GM21619 (cell line): Measurements from ENCODE around the gene SPAG9.

Experiments
- ATAC-seq: cut with Tn5 transposase; IDR thresholded peaks from one replicate; pipeline ENCODE4 v1.9.1; 2021; ENCODE audit not compliant: unreplicated experiment

SPAG9 gene, protein sequence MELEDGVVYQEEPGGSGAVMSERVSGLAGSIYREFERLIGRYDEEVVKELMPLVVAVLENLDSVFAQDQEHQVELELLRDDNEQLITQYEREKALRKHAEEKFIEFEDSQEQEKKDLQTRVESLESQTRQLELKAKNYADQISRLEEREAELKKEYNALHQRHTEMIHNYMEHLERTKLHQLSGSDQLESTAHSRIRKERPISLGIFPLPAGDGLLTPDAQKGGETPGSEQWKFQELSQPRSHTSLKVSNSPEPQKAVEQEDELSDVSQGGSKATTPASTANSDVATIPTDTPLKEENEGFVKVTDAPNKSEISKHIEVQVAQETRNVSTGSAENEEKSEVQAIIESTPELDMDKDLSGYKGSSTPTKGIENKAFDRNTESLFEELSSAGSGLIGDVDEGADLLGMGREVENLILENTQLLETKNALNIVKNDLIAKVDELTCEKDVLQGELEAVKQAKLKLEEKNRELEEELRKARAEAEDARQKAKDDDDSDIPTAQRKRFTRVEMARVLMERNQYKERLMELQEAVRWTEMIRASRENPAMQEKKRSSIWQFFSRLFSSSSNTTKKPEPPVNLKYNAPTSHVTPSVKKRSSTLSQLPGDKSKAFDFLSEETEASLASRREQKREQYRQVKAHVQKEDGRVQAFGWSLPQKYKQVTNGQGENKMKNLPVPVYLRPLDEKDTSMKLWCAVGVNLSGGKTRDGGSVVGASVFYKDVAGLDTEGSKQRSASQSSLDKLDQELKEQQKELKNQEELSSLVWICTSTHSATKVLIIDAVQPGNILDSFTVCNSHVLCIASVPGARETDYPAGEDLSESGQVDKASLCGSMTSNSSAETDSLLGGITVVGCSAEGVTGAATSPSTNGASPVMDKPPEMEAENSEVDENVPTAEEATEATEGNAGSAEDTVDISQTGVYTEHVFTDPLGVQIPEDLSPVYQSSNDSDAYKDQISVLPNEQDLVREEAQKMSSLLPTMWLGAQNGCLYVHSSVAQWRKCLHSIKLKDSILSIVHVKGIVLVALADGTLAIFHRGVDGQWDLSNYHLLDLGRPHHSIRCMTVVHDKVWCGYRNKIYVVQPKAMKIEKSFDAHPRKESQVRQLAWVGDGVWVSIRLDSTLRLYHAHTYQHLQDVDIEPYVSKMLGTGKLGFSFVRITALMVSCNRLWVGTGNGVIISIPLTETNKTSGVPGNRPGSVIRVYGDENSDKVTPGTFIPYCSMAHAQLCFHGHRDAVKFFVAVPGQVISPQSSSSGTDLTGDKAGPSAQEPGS (N-terminal part only)

DNA sequence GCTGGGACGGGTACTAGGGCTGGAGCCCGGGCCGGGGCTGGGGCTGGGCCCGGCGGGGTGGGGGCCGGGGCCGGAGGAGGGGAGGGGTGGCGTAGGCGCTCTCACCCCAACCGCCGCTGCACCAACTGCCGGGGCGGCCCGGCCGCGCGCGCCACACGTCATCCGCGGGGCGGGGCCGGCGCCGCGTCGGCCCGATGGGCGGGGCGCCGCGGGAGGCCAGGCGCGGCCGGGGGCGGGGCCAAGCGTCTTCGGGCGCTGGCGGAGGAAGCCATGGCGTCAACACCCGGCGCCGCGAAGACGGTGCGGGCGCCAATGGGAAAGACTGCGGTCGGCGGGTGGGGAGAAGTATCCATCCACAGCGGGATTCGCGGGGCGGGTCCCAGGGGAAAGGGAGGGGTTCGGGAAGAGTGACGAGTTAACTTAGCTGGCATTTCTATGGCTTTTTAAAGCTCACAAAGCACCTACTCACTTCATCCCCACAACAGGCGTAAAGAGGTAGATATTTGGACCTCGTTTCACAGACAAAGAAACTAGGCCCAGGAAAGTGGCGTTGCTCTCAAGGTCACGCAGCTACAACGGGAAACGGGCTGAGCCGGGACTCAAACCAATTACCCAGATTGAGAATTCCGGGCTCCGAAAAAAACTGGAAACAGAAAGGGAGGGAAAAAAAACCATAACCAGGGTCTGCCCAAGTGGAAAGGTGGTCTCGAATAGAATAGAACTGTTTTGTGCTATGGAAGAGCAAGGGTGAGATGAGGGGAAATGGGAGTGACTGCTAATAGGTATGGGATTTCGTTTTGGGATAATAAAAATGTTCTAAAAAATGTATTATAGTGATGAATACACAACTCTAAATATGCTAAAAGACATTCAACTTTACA lies at the start of gene SPAG9:
Gene SPAG9, minus strand, starts transcription at position 130 of the 881 bp plus-strand sequence. CDS start 212 bp downstream, outside the sequence.
- peak; percentile 66 for ATAC-seq

DNA sequence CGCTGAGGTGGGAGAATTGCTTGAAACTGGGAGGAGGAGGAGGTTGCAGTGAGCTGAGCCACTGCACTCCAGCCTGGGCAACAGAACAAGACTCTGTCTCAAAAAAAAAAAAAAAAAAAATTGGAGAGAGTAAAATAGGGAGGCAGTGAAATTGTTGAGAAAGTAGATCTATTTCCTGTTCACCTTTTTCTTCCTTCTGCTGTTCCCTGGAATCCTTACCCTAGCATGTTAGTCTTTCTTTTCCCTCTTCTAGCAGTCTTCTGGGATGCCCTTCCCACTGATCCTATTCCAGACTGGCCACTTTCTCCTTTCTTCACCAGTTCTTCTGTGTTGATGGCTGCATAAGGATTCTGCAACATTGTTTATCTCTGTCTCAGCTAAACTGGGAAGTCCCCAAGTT lies 48.7 kb upstream of the SPAG9 start:
- ATAC-seq: no peak

DNA sequence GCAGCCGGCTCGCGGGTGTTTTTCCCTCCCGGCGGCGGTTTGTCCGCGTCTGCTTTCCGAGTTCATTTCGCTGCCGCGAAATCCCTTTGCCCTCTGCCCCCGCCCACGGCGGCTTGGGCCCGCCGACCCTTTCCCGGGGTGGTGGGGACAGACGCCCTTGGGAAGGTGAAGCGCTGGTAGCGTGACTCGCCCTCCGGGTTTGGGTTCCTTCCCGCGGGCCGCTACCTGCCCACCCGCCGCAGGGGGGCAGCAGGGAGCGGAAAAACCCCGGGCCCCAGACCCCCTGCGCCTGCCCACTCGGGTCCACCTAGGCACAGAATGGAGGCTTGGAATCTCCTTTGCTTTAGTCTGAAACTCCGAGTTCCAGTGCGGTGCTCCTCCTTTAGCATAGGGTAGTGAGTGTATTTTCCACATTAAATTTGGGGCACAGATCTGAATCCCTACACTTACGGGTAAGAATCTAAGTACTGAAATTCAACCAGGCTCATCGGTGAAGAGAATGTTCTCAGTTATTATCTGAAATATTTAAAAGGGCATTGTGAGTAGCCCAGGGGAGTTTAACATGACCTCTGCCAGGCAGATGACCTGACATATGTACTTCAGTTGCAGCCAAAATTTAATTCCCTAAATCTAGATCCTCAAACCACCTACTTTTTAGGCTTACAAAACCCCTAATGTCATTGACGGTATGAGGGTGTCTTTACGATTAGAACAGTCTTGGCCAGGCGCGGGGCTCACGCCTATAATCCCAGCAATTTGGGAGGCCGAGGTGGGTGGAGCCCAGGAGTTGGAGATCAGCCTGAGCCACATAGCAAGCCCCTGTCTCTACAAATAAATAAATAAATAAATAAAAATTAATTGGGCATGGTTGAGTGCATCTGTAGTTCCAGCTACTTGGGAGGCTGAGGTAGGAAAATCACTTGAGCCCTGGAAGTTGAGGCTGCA lies 46.6 kb upstream of the SPAG9 start:
- peak; percentile 45 for ATAC-seq

DNA sequence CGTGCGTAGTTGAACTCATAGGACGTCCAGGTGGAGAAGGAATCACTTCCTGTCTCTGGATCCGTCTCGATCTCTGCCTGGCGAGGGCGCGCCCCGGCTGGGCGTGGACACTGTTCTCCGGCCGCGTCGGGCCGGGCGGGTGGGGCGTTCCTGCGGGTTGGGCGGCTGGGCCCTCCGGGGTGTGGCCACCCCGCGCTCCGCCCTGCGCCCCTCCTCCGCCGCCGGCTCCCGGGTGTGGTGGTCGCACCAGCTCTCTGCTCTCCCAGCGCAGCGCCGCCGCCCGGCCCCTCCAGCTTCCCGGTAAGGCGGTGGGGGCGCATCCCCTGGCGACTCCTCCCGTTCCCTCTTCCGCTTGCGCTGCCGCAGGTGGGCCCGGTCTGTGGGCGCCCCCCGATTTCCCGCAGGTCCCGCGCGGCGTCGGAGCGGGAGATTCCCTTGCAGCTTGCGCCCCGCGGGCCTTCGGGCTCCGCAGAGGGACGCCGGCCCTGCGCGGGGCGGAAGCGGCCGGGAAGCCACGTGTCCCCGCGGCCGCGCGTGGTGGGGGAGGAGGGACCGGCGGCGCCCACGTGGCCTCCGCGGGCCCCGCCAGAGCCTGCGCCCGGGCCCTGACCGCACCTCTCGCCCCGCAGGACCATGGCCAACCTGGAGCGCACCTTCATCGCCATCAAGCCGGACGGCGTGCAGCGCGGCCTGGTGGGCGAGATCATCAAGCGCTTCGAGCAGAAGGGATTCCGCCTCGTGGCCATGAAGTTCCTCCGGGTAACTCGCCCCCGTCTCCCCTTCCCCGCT lies 45.7 kb upstream of the SPAG9 start, which contains the start of gene NME2:
Gene NME2, plus strand, starts transcription at position 214 of the 789 bp plus-strand sequence. Its CDS starts 420 bp downstream, at position 634.
- ATAC-seq: peak; percentile 84

DNA sequence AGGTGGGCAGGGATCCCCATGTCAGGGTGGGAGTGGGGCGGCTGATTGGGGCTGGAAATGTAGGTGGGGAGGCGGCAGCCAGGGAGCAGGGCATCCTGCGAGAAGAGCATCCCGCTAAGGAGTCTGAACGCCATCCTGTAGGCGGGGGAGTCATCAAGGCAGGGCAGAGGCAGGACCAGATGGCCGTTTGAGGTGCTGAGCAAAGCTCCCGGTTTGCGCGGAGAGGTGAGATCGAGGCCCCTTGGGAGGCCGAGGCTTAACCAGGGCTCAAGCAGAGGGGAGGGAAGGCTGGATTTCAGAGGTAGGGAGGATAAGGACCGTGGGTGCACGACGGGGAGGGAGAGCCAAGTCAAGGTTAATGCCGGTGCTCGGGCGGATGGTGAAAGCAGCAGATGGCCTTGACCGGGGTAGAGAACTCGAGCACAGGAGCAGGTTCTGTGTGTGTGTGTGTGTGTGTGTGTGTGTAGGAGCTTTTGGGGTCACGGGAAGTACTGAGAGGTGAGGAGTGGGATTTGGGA lies 45.1 kb upstream of the SPAG9 start:
- peak; percentile 14 for ATAC-seq

DNA sequence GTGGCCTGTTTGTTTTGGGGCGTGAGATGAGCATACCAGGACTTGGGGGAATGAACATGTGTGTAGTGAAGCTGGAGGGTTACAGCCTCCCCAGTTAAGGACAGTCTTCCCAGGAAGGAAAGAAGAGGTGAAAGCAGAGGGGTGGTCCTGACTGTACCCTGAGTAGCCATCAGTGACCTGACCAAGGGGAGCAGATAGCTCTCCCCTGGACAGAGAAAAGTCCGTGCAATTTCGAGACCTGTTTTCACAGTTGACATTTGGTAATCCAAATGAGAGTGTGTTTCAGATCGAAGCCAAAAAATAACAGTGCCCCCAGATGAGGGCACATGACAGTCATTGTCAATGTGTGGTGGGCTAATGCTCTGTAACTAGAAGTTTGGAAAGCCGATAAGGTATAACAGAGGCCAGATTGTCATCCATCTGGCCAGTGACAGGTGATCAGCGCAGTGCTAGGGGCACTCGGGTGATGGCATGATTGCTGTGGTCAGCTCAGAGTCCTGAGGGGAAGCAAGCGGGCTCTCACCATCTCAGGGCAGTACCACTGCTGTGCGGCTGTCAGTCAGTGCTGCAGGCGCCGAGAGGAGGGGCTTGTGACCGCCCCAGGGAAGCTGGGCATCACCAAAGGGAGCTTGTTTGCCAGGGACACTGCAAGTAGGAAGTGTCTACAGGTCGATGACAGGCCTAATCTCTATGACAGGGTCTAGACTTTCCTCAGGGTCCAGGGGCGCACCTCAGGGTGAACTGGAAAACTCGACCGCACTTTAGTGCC lies 44.4 kb upstream of the SPAG9 start:
- no peak for ATAC-seq

DNA sequence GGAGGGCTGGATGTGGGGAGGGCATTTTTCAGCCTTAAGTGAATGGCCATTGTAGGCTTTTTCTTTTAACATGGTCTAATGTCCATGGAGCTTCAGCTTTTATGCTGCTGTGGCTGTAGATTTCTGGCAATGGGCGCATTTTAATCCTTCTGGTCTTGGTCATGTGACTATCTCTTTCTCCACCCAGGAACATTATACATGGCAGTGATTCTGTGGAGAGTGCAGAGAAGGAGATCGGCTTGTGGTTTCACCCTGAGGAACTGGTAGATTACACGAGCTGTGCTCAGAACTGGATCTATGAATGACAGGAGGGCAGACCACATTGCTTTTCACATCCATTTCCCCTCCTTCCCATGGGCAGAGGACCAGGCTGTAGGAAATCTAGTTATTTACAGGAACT lies 40.9 kb upstream of the SPAG9 start:
- ATAC-seq: no peak

DNA sequence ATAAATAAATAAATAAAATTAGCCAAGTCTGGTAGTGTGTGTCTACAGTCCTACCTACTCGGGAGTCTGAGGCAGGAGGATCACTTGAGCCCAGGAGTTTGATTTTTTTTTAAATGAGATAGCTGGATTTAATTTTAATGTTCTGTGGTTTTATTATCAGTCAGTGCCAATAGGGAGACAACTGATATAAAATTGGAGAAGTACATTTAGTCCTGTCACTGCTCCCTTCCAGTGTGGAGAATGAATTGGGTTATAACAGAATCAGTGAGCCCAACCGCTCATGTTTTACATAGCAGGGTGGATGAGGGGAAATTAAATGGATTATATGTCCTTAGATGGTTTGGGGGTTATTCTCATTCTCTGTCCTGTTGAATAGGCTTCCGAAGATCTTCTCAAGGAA lies 38.9 kb upstream of the SPAG9 start:
- ATAC-seq: no peak

DNA sequence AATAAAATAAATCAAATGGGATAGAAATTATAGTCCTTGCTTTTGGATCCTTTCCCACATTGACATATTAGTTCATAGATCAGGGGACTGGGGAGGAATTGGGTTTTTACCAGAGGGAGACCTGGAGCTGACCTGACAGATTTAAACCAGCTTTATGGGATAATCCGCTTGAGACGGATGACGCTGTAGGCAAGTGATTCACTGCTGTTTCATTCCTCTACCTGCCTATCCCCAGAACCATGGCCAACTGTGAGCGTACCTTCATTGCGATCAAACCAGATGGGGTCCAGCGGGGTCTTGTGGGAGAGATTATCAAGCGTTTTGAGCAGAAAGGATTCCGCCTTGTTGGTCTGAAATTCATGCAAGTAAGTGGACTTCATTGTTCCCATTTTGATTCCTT lies 34.7 kb upstream of the SPAG9 start:
- ATAC-seq: no peak

DNA sequence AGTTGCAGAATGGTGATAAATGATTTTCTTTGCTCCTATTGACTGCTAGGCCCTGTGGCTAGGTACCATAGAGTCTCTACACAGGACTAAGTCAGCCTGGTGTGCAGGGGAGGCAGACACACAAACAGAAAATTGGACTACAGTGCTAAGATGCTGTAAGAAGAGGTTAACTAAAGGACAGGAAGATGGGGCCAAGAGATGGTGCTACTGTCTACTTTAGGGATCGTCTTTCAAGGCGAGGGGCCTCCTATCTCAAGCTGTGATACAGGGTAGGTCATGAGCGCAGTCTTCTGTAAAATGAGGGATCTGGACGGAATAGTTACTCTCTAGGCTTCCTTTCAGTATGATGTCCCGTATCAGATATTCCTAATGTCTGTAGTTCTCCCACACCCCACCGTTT lies 33.5 kb upstream of the SPAG9 start:
- no peak for ATAC-seq

DNA sequence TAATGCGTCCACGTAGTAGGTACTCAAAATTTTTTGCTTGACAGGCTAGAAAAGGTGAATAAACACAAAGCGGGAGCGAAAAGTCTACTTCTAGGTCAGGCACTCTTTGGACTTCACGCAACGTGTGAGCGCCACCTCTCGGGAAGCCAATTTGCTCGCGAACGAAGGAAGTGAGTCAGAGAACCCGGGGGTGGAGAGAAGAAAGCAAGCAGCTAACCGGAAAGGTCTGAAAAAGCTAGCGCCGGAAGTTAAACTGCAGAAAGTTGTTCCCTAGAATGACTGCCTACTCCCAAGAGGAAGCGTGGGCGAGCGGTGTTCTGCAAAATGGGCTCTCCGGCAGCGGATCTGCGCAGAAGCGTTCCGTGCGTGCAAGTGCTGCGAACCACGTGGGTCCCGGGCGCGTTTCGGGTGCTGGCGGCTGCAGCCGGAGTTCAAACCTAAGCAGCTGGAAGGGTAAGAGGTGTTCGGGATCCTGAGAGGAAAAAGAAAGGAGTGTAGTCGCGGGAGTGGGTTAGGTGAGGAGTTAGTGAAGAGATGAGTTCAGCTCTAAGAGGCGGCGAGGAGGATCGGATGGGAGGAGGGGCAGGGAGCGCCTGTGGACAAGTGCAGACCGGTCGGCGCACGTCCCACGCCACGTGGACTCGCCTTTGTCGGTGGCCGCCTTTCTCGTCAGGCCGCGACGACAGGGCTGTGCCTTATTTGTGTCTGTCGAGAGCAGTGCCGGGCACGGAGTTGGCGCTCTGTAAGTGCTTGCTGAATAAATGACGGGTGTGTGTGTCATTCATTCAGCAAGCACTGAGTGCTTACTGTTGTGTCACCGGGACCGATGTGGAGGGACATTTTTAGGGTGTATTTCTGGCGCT lies 32.8 kb upstream of the SPAG9 start, which contains the start of gene NME1:
Gene NME1, plus strand, starts transcription at position 350 of the 863 bp plus-strand sequence. CDS start 2,096 bp downstream, outside the sequence.
- peak; percentile 92 for ATAC-seq

DNA sequence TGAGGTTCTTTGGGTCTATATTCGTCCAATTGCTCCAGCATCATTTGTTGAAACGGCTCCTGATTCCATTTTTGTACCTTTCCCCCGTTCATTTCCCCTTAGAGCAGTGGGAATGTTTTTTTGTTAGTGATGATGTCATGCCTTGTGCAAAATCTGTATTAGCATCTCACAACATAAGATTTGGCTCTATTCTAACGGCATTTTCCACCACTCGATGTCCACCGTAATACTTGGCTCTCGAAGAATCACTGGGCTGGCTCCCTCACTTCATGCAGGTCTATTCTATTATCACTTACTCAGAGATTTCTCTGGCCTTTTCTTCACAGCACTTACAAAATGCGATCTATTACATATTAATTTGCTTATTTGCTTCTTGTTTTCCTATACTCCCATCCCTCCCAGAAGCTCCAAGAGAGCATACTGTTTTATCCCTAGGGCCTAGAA lies 32.1 kb upstream of the SPAG9 start:
- no peak for ATAC-seq

DNA sequence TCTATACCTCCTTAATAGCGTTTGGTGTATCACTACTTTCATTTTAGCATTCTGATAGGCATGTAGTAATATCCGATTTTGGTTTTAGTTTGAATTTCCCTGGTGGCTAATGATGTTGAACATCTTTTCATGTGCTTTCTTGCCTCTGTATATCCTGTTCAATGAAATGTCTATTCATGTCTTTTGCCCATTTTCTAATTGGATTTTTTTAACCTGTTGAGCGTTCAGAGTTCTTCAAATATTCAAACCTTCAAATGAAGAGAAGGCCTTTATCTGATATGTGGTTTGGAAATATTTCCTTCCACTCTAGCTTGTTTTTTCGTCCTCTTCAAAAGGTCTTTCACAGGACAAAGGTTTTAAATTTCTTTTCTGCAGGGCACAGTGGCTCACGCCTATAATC lies 30.3 kb upstream of the SPAG9 start:
- no peak for ATAC-seq

DNA sequence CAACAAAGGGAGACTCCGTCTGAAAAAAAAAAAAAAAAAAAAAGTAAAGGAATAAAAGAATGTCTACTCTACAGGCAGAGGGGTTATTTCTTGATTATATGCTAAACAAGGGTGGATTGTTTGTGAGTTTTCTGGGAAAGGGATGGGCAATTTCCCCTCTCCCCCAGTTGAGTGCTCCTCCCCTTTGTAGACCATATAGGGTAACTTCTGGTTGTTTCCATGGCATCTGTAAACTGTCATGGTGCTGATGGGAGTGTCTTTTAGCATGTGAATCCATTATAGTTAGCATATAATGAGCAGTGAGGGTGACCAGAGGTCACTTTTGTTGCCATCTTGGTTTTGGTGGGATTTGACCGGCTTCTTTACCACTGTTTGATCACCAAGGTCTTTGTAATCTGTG lies 28.5 kb upstream of the SPAG9 start:
- no peak for ATAC-seq

DNA sequence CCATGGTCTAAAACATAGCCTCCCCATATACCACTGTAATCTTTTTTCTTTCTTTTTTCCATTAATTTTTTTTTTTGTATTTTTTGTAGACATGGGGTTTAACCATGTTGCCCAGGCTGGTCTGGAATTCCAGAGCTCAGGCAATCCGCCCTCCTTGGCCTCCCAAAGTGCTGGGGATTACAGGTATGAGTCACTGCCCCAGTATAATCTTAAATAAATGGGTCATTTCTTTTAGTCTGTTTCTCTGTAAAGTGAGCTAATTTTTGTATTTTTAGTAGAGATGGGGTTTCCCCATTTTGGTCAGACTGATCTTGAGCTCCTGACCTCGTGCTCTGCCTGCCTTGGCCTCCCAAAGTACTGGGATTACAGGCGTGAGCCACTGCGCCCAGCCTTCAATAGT lies 27.0 kb upstream of the SPAG9 start:
- ATAC-seq: no peak
